ENCODE results near the gene ADGRL2. TPM values are rescaled to one million over a fixed set of nuclear protein-coding genes. Genes with fewer than 3 reads are reported as not detected.

Gene ADGRL2
- 10 to 100 TPM; 40.0 to 58.7 (median 49.3) TPM for total RNA-seq
- 10 to 100 TPM; 22.2 to 26.9 TPM for polyA plus RNA-seq
- long read RNA-seq, donor 1, partial matches to known transcripts = 10 of 28 reads
- long read RNA-seq, donor 1, other reads (novel, unspliced or antisense) = 18 of 28 reads
- long read RNA-seq, donor 2, partial matches to known transcripts = 21 of 40 reads
- long read RNA-seq, donor 2, other reads (novel, unspliced or antisense) = 19 of 40 reads
- long read RNA-seq, donor 3, partial matches to known transcripts = 19 of 34 reads
- long read RNA-seq, donor 3, other reads (novel, unspliced or antisense) = 14 of 34 reads

GRCh38 chr1:81800695-81801650 lies at the start of gene ADGRL2:
Gene ADGRL2, plus strand, starts transcription at chr1:81800934. Its CDS starts 36,051 bp downstream, at chr1:81836985.
- 1% methylated on average over 48 to 81 of the region's 81 CpGs for WGBS, 2 donors
- H3K4me1 ChIP-seq = peaks cover 0 to 37% (median 18%) of the 10 kb centered on the region in 9 donors
- peak within 1 kb of the TSS; percentile 70 to 99 (median 92) for H3K4me3 ChIP-seq
- H3K36me3 ChIP-seq = no peaks in the 10 kb centered on the region
- no peak for TF ChIP-seq CTCF (IDR thresholded peaks at IDR 0.05)
- H3K9me3 ChIP-seq = no peaks in the 10 kb centered on the region
- peaks cover 0 to 46% (median 0%) of the 10 kb centered on the region in 7 donors for H3K27me3 ChIP-seq
- DNase-seq (peak; percentile 74 to 91), ATAC-seq (peak; percentile 84 to 92 (median 88))
- H3K27ac ChIP-seq = peak within 1 kb of the TSS; percentile 93 to 99 (median 98)
- intact Hi-C loops (cut with DNase I) = loop anchor here in 6 of 10 donors (2.0 to 10.0 kb wide), 11 partner anchors 134 to 496 kb away; no protein-coding TSS in a partner anchor

DNA sequence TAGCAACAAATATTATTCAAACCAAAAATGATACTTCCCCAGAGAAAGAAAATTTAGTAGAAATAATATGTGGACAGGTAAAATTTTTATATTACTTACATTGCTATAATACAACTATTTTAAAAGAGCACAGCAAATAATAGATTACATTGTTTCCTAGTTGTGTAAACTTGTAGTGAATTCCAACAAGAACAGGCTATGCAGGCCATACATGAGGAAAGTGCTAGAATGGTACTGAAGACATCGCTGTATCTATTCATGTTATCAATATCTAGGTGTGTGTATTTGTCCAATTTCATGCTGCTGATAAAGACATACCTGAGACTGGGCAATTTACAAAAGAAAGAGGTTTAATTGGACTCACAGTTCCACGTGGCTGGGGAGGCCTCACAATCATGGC lies 47.9 kb upstream of the ADGRL2 start:
- TF ChIP-seq CTCF (IDR thresholded peaks at IDR 0.05) = no peak
- ATAC-seq (no peak), DNase-seq (no peak)
- H3K4me1 ChIP-seq = peaks cover 0 to 7% (median 0%) of the 10 kb centered on the region in 9 donors
- no peak overlapping the region for H3K4me3 ChIP-seq
- H3K27ac ChIP-seq = no peak overlapping the region
- no peaks in the 10 kb centered on the region for H3K27me3 ChIP-seq
- no peaks in the 10 kb centered on the region for H3K9me3 ChIP-seq
- no peaks in the 10 kb centered on the region for H3K36me3 ChIP-seq
- 78 to 89% methylated on average over 2 of the region's 2 CpGs for WGBS, 2 donors
- intact Hi-C loops (cut with DNase I) = loop anchor here in 6 of 10 donors (10.0 kb wide), 4 partner anchors 198 to 448 kb away; no protein-coding TSS in a partner anchor

GRCh38 chr1:81754424-81754823 lies 46.3 kb upstream of the ADGRL2 start:
- no peaks in the 10 kb centered on the region for H3K36me3 ChIP-seq
- H3K9me3 ChIP-seq = no peaks in the 10 kb centered on the region
- no peaks in the 10 kb centered on the region for H3K27me3 ChIP-seq
- no peak overlapping the region for H3K27ac ChIP-seq
- H3K4me3 ChIP-seq = no peak overlapping the region
- DNase-seq = no peak
- ATAC-seq = no peak
- no peak for TF ChIP-seq CTCF (IDR thresholded peaks at IDR 0.05)
- H3K4me1 ChIP-seq = peaks cover 0 to 7% (median 0%) of the 10 kb centered on the region in 9 donors
- intact Hi-C loops (cut with DNase I) = loop anchor here in 6 of 10 donors (10.0 kb wide), 4 partner anchors 200 to 450 kb away; no protein-coding TSS in a partner anchor

DNA sequence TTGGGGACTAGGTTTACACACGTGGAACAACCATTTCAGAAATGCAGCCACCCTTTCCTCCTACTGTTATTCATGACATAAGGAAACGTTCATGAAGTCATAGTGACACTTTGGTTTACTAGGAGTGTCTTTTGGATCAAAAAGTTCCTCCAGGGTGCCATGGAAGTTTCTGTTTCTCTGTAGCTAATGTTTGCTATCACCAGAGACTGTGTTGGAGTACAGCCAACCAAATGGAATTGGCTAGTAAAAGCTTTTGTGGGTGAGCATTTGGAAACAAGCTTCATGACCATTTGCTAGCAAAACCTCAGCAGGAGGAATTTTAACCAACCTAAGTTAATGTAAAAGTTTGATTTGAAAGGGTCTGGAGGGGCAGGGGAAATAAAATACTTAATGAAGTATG lies 43.9 kb upstream of the ADGRL2 start:
- H3K4me3 ChIP-seq = no peak overlapping the region
- H3K9me3 ChIP-seq = no peaks in the 10 kb centered on the region
- intact Hi-C loops (cut with DNase I) = loop anchor here in 7 of 10 donors (5.0 to 10.0 kb wide), 6 partner anchors 202 to 452 kb away; no protein-coding TSS in a partner anchor
- no peaks in the 10 kb centered on the region for H3K36me3 ChIP-seq
- DNase-seq = peak in 1 of 2 donors; percentile 23
- no peak for TF ChIP-seq CTCF (IDR thresholded peaks at IDR 0.05)
- peaks cover 0 to 14% (median 0%) of the 10 kb centered on the region in 9 donors for H3K4me1 ChIP-seq
- peak in 2 of 8 donors; percentile 39 to 45 for ATAC-seq
- 33 to 43% methylated on average over 2 of the region's 2 CpGs for WGBS, 2 donors
- H3K27me3 ChIP-seq = no peaks in the 10 kb centered on the region
- H3K27ac ChIP-seq = peak overlapping the region in 2 of 10 donors; percentile 4 to 5
